ENCODE measurements around the gene DHRS4L2.

- TF ChIP-seq CTCF (IDR thresholded peaks at IDR 0.05; ENCODE audit: low read length) (no peak), EZH2 (optimal IDR thresholded peaks at IDR 0.05; ENCODE audit: low read depth, low read length) (no peak), EZH2phosphoT487 (IDR thresholded peaks at IDR 0.05; ENCODE audit: low read length) (no peak)
These were observed 47.1 kb upstream of the DHRS4L2 start for GRCh38 chr14:23941669-23942068.

All from MM.1S (cell line).